Mesothelial cell of epicardium (in vitro differentiated cells): ENCODE results near the gene GSTM4. TPM values are rescaled to one million over a fixed set of nuclear protein-coding genes. Genes with fewer than 3 reads are reported as not detected.

ENCODE experiments used
- DNase-seq, 2 experiments: peaks; one replicate each; pipeline ENCODE4 v3.0.0; 2021; ENCODE audit warnings: low spot score in 2 of 2; ENCODE audit not compliant: unreplicated experiment in 2 of 2
- H3K27ac Mint-ChIP-seq: 2 replicates; pipeline ENCODE4 v1.8.0; 2021; ENCODE audit warnings: mixed read lengths
- H3K27me3 Mint-ChIP-seq: 2 replicates; pipeline ENCODE4 v1.8.0; 2021; ENCODE audit warnings: low read depth, mixed read lengths
- H3K36me3 Mint-ChIP-seq: 2 replicates; pipeline ENCODE4 v1.8.0; 2021; ENCODE audit warnings: mixed read lengths
- H3K4me1 Mint-ChIP-seq: 2 replicates; pipeline ENCODE4 v1.8.0; 2021; ENCODE audit warnings: mixed read lengths
- H3K4me3 Mint-ChIP-seq: 2 replicates; pipeline ENCODE4 v1.8.0; 2021; ENCODE audit warnings: mild to moderate bottlenecking, moderate library complexity, mixed read lengths
- H3K9me3 Mint-ChIP-seq: 2 replicates; pipeline ENCODE4 v1.8.0; 2021; ENCODE audit warnings: mixed read lengths
- total RNA-seq: library from RNA; stranded (reverse); gene quantifications from 3 replicates; pipeline ENCODE4 v1.2.1, GENCODE V29; 2021
- TF ChIP-seq, protein P1 (sequence below): fragments of 200-600 bp; sonication (generic); IDR thresholded peaks from one replicate; pipeline ENCODE4 v1.5.0; 2021; ENCODE audit warnings: antibody characterized with exemption; ENCODE audit not compliant: unreplicated experiment

GSTM4 gene
- total RNA-seq, 1 donor from 2014 or later, result 23.7 TPM

DNA sequence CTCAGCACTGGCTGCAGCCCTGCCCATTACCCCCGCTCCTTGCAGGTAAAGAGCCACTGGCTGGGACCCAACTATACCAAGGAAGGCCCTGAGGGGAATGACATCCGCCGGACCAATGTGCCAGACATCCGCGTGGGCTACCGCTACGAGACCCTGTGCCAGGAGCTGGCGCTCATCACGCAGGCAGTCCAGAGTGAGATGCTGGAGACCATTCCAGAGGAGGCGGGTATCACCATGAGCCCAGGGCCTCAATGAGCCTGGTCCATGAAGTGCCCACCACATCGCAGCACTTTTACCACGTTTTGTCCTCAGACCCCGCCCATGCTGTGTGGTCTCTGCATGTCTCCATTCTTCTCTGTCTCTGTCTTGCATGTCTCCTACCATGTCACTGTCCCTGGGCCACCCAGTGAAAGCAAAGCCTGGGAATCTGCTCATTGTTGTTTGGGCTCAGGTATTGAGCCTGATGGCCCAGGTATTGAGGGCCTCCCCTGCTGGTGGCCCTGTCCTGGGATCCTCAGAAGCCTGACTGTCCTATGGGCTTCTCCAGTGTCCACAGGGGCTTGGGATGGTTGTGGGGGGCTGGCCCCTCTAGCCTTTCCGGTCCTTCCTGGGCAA is 24.9 kb upstream of the GSTM4 start:
- no peak overlapping the region for H3K4me3 Mint-ChIP-seq
- DNase-seq, result no peak
- H3K27me3 Mint-ChIP-seq, result no peaks in the 10 kb centered on the region
- TF ChIP-seq, protein P1, sequence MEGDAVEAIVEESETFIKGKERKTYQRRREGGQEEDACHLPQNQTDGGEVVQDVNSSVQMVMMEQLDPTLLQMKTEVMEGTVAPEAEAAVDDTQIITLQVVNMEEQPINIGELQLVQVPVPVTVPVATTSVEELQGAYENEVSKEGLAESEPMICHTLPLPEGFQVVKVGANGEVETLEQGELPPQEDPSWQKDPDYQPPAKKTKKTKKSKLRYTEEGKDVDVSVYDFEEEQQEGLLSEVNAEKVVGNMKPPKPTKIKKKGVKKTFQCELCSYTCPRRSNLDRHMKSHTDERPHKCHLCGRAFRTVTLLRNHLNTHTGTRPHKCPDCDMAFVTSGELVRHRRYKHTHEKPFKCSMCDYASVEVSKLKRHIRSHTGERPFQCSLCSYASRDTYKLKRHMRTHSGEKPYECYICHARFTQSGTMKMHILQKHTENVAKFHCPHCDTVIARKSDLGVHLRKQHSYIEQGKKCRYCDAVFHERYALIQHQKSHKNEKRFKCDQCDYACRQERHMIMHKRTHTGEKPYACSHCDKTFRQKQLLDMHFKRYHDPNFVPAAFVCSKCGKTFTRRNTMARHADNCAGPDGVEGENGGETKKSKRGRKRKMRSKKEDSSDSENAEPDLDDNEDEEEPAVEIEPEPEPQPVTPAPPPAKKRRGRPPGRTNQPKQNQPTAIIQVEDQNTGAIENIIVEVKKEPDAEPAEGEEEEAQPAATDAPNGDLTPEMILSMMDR, result no peak
- no peak overlapping the region for H3K27ac Mint-ChIP-seq
- peaks cover 29% of the 10 kb centered on the region for H3K36me3 Mint-ChIP-seq
- no peaks in the 10 kb centered on the region for H3K9me3 Mint-ChIP-seq
- H3K4me1 Mint-ChIP-seq, result peaks cover 8% of the 10 kb centered on the region

DNA sequence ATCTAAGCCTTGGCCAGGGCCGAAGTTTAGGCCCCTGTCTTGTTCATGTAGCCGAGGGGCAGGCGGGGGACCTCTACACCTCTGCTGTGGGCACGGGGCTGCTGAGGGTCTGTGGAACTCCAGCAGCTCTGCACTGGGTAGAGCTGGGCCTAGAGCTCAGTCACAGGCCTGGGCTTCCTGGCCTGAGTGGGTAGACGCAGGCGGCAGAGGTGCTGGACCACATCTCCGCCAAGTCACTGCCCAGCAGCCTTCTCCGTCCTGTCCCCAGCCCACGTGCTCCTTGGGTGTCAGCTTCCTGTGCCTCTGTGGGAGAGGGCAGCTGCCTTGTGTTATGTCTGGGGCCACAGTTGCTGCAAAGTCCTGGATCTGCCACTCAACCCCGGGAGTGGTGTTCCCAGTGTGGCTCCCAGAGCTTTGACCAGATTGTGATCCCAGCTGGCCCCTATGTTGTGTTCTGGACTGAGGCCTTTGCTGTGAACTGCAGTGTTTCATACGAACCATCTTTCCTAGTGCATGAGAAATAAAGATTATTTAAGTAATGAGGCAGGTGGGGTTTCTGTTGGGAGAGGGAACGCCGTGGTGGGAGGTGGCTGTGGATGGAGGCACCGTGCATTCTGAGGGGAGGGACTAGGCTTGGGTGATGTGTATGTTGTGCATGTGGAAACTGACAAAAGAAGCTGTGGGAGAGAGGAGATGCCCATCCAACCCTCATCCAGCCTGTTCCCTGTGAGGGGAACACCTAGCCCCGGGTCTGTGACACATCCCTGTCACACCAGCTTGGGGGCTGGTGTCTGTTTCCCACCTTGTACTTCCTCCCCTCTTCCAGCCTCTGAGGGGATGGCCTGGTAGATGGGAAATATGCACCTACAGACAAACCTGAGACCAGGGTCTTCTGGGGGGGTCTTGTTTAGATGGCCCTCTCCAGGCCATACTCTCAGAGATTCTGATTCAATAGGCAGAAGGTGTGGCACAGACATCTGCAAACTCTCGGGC is 24.1 kb upstream of the GSTM4 start:
- H3K27me3 Mint-ChIP-seq, result no peaks in the 10 kb centered on the region
- no peak for DNase-seq
- H3K4me3 Mint-ChIP-seq, result no peak overlapping the region
- TF ChIP-seq, protein P1, result no peak
- H3K36me3 Mint-ChIP-seq, result peaks cover 29% of the 10 kb centered on the region
- no peak overlapping the region for H3K27ac Mint-ChIP-seq
- no peaks in the 10 kb centered on the region for H3K9me3 Mint-ChIP-seq
- peaks cover 16% of the 10 kb centered on the region for H3K4me1 Mint-ChIP-seq

DNA sequence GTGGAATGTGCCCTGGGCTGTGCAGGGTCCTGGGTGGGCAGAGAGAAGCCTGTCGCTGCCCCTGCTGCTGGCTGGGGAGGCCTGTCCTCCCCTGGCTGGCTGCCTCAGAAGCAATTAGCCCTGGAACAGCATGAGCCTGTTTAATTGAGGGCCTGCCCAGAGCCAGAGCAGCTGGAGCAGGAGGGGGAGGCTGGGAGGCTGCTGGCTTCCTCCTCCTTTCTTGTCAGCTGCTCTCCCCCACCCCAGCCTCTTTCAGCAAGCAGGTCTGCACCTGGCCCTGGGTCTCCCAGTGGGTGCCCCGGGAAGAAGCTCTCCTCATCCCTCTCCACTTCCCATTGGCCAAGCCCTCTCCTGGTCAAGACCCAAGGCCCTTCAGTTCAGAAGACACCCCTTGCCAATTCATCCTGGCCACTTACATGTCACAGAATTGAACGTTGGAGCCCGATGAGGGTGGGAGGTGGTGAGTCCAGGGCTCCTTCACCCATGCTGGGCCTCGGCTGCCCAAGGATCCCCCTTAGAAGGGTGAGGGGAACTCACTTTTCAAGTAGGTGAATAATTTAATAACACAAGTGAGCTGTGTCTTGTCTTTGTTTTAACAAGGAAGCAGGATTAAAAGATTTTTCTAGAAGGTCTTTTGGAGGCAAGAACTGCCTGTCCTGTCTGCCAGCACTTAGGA is 23.1 kb upstream of the GSTM4 start:
- no peaks in the 10 kb centered on the region for H3K27me3 Mint-ChIP-seq
- no peaks in the 10 kb centered on the region for H3K9me3 Mint-ChIP-seq
- H3K36me3 Mint-ChIP-seq, result peaks cover 24% of the 10 kb centered on the region
- peaks cover 16% of the 10 kb centered on the region for H3K4me1 Mint-ChIP-seq
- DNase-seq, result no peak
- TF ChIP-seq, protein P1, result no peak
- H3K4me3 Mint-ChIP-seq, result no peak overlapping the region
- peak overlapping the region; percentile 47 for H3K27ac Mint-ChIP-seq

DNA sequence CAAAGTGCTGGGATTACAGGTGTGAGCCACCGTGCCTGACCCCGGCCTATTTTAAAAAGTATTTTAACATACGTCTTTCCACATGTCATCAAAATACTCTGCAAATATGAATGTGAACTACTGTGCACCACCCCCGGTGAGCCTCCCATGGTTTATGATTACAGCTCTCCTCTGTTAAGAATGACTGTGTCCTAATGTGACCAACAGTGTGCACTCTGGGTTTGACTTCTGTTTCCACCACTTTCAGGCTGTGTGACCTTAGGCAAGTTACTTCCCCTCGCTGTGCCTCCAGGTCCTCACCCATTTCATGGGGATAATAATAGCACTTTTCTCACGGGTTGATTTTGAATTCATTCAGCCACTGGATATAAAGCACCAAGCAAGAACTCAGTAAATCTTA is 21.6 kb upstream of the GSTM4 start:
- peaks cover 18% of the 10 kb centered on the region for H3K36me3 Mint-ChIP-seq
- TF ChIP-seq, protein P1, result no peak
- DNase-seq, result no peak
- H3K27ac Mint-ChIP-seq, result no peak overlapping the region
- no peaks in the 10 kb centered on the region for H3K9me3 Mint-ChIP-seq
- peaks cover 16% of the 10 kb centered on the region for H3K4me1 Mint-ChIP-seq
- no peaks in the 10 kb centered on the region for H3K27me3 Mint-ChIP-seq
- no peak overlapping the region for H3K4me3 Mint-ChIP-seq

DNA sequence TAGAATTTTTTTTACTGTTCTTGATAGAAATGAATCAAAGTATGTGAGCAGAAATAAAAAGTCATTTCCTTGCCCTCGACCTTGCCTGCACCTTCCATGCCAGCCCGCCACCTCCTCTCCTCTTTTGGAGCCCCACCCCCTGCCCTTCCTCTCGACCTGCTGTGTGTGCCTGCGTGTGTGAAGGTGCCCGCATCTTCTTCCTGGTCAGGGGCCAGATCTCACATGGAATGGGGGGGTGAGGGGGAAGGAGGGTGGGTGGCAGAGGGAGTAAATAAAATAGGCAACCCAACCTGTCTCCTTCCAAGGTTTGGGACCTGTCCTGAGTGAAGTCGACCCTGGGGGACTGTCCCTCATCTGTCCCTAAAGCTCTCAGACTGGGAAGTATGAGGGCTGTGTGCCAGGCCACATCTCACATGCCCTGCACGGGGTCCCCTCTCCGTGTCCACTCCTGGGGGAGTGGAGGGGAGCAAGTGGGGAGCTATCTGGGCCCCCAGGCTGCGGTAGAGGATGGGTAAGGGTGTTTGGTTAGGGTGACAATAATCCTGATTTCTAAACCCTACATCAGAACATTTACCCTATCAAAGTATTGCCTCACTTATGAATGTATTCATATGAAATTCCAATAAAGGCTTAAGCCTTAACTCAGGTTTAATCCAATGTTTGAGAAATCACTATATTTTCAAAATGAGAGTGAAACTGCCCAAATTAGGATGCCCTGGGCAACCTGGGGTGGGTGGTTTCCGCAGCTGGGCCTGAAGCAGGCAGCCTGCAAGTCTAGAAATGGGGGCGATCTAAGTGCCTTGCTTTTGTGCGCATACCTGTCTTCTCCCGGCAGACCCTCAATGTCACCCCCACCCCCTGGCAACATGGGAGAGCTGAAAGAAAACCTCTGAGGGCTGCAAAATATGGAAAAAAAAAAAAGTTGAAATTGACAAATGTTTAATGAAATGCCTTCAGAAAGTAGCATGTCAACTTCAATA is 20.8 kb upstream of the GSTM4 start:
- H3K4me3 Mint-ChIP-seq, result no peak overlapping the region
- peaks cover 10% of the 10 kb centered on the region for H3K36me3 Mint-ChIP-seq
- peaks cover 17% of the 10 kb centered on the region for H3K4me1 Mint-ChIP-seq
- no peaks in the 10 kb centered on the region for H3K9me3 Mint-ChIP-seq
- TF ChIP-seq, protein P1, result no peak
- H3K27me3 Mint-ChIP-seq, result no peaks in the 10 kb centered on the region
- H3K27ac Mint-ChIP-seq, result peak overlapping the region; percentile 36
- no peak for DNase-seq
